T-cell (primary cell): ENCODE measurements around the gene PTPN12. TPM values are rescaled to one million over a fixed set of nuclear protein-coding genes. Genes with fewer than 3 reads are reported as not detected.
"Not testable (repeated sequence)": the region's sequence is repeated elsewhere in the genome, so short reads cannot be mapped to it uniquely, and the experiment has no call there.

Source experiments
- ATAC-seq, 4 experiments: fragments of 200-7000 bp in 3 of 4; fragments of 150-1000 bp in 1 of 4; cut with Tn5 transposase; replicated peaks in 1 of 4; 1 replicate in 3 of 4; 2 replicates in 1 of 4; pipeline ENCODE4 v1.10.0; 2021; ENCODE audit warnings: moderate library complexity in 3 of 4, mild to moderate bottlenecking in 2 of 4, moderate number of reproducible peaks in 1 of 4
- CTCF ChIA-PET, 2 donors: fragments of 300-600 bp; sonication (Branson Sonifier 250); formaldehyde crosslinking; loops; one replicate each; lab custom pipeline; 2022; ENCODE audit warnings: antibody characterized with exemption in 2 of 2; lab: Charles Lee
- POLR2A ChIA-PET, 2 donors: fragments of 300-600 bp; sonication (Branson Sonifier 250); formaldehyde crosslinking; loops; one replicate each; lab custom pipeline; 2022; ENCODE audit warnings: antibody characterized with exemption in 2 of 2; lab: Charles Lee
- DNase-seq, 35 experiments: peaks; one replicate each; pipeline versions ENCODE4 v3.0.0 to v3.0.0-alpha.2; 2013 to 2023
- H3K27ac ChIP-seq: one replicate; pipeline ENCODE4 v1.5.1; 2013; ENCODE audit warnings: low read length
- H3K27me3 ChIP-seq, 2 experiments: replicated peaks in 1 of 2; 1 replicate in 1 of 2; 2 replicates in 1 of 2; pipeline versions ENCODE4 v1.6.1 to v1.7.0; 2013; ENCODE audit warnings: low read length in 1 of 2, mixed read lengths in 1 of 2; ENCODE audit not compliant: control insufficient read depth in 2 of 2, insufficient read depth in 2 of 2; ENCODE audit errors: extremely low read depth in 1 of 2
- H3K36me3 ChIP-seq, 2 donors: 1 replicate in 1 of 2; 2 replicates in 1 of 2; pipeline versions ENCODE4 v1.6.1 to v1.7.0; 2013; ENCODE audit warnings: low read length in 1 of 2; ENCODE audit not compliant: control insufficient read depth in 2 of 2, insufficient read depth in 1 of 2; ENCODE audit errors: extremely low read depth in 1 of 2
- H3K4me1 ChIP-seq, 2 experiments: 1 replicate in 1 of 2; 2 replicates in 1 of 2; pipeline versions ENCODE4 v1.6.1 to v1.7.0; 2013; ENCODE audit warnings: low read length in 2 of 2, mixed read lengths in 1 of 2; ENCODE audit not compliant: insufficient read depth in 2 of 2, control insufficient read depth in 1 of 2; ENCODE audit errors: extremely low read depth in 1 of 2
- H3K4me3 ChIP-seq, 2 donors: 1 replicate in 1 of 2; 2 replicates in 1 of 2; pipeline versions ENCODE4 v1.5.1 to v1.7.0; 2013; ENCODE audit warnings: mild to moderate bottlenecking in 2 of 2, low read length in 1 of 2, moderate library complexity in 1 of 2; ENCODE audit not compliant: control insufficient read depth in 1 of 2; ENCODE audit errors: extremely low read depth in 1 of 2
- H3K9me3 ChIP-seq: 2 replicates; pipeline ENCODE4 v1.7.0; 2013
- H3K27ac Mint-ChIP-seq, 2 donors: one replicate each; pipeline ENCODE4 v1.8.0; 2020 to 2021; ENCODE audit warnings: mild to moderate bottlenecking in 2 of 2, mixed read lengths in 2 of 2
- H3K27me3 Mint-ChIP-seq, 2 donors: one replicate each; pipeline ENCODE4 v1.8.0; 2021 to 2022; ENCODE audit warnings: mixed read lengths in 2 of 2
- H3K36me3 Mint-ChIP-seq: one replicate; pipeline ENCODE4 v1.8.0; 2021; ENCODE audit warnings: mixed read lengths
- H3K4me1 Mint-ChIP-seq, 3 donors: one replicate each; pipeline ENCODE4 v1.8.0; 2020 to 2022; ENCODE audit warnings: mixed read lengths in 3 of 3, mild to moderate bottlenecking in 1 of 3
- H3K4me3 Mint-ChIP-seq, 3 donors: one replicate each; pipeline ENCODE4 v1.8.0; 2020 to 2022; ENCODE audit warnings: mild to moderate bottlenecking in 3 of 3, mixed read lengths in 3 of 3, moderate library complexity in 3 of 3
- H3K9me3 Mint-ChIP-seq, 3 donors: one replicate each; pipeline ENCODE4 v1.8.0; 2020 to 2022; ENCODE audit warnings: mixed read lengths in 3 of 3
- WGBS: methylation state at CpG from one replicate; pipeline ENCODE4 v1.1.5; 2013; ENCODE audit warnings: missing lambda C conversion rate; ENCODE audit not compliant: insufficient coverage; 5-methylcytosine and 5-hydroxymethylcytosine counted together
- total RNA-seq, 35 experiments: library from RNA in 6 of 35; stranded (reverse) in 6 of 35; fragments of 120-200 nt in 1 of 35; gene quantifications; one replicate each; pipeline versions ENCODE4 v1.2.1 to v1.2.4 and lab custom pipeline; 2013 to 2026

Gene PTPN12
- total RNA-seq, 5 donors from 2014 or later (not counting 1 experiment from before 2014, with no cell fraction given): 20.0 to 25.0 (median 21.4) TPM

- ChIA-PET POLR2A (interaction anchor here in 1 of 2 donors (0.6 kb wide), 1 partner anchor 79 kb away, joined by 3 read pairs; no protein-coding TSS in a partner anchor), CTCF (no interaction called here)
- H3K36me3 Mint-ChIP-seq: peaks cover 2% of the 10 kb centered on the region
- Histone ChIP-seq H3K4me1 (no peaks in the 10 kb centered on the region), H3K9me3 (no peaks in the 10 kb centered on the region), H3K36me3 (no peaks in the 10 kb centered on the region), H3K27me3 (no peaks in the 10 kb centered on the region), H3K4me3 (no peak overlapping the region), H3K27ac (no peak overlapping the region)
- ATAC-seq (no peak), DNase-seq (no peak)
- no CpG with 5 or more reads among the region's 2 CpGs for WGBS
- H3K27ac Mint-ChIP-seq: no peak overlapping the region
- H3K4me3 Mint-ChIP-seq: no peak overlapping the region
- H3K9me3 Mint-ChIP-seq: no peaks in the 10 kb centered on the region
- H3K27me3 Mint-ChIP-seq: peaks cover 0 to 6% of the 10 kb centered on the region in 2 donors
- H3K4me1 Mint-ChIP-seq: no peaks in the 10 kb centered on the region
Observed at GRCh38 chr7:77525231-77525630, 11.9 kb upstream of the PTPN12 start.

GRCh38 chr7:77528368-77528767 is 8.7 kb upstream of the PTPN12 start:
- ATAC-seq: no peak
- ChIA-PET POLR2A (interaction anchor here in 1 of 2 donors (0.5 to 0.6 kb wide), 2 partner anchors 13 to 155 kb away, joined by 3 read pairs; no protein-coding TSS in a partner anchor), CTCF (interaction anchor here (0.7 to 1.5 kb wide), 3 partner anchors 15 to 121 kb away, joined by 3 to 5 read pairs (median 3); no protein-coding TSS in a partner anchor)
- Mint-ChIP-seq H3K9me3 (no peaks in the 10 kb centered on the region), H3K4me3 (no peak overlapping the region), H3K36me3 (no peaks in the 10 kb centered on the region), H3K27me3 (peaks cover 0 to 2% of the 10 kb centered on the region in 2 donors), H3K27ac (no peak overlapping the region), H3K4me1 (peaks cover 4 to 8% (median 4%) of the 10 kb centered on the region in 3 donors)
- no peaks in the 10 kb centered on the region for H3K9me3 ChIP-seq
- no peaks in the 10 kb centered on the region for H3K36me3 ChIP-seq
- no peak overlapping the region for H3K4me3 ChIP-seq
- H3K27ac ChIP-seq: no peak overlapping the region
- H3K27me3 ChIP-seq: no peaks in the 10 kb centered on the region
- no peaks in the 10 kb centered on the region for H3K4me1 ChIP-seq
- DNase-seq: no peak

- DNase-seq: no peak
- Mint-ChIP-seq H3K9me3 (no peaks in the 10 kb centered on the region), H3K4me1 (peaks cover 4 to 8% (median 4%) of the 10 kb centered on the region in 3 donors), H3K27me3 (peaks cover 0 to 2% of the 10 kb centered on the region in 2 donors), H3K27ac (no peak overlapping the region), H3K36me3 (no peaks in the 10 kb centered on the region), H3K4me3 (no peak overlapping the region)
- no peak for ATAC-seq
- no peak overlapping the region for H3K27ac ChIP-seq
- ChIA-PET CTCF (interaction anchor here in 1 of 2 donors (1.5 kb wide), 1 partner anchor 14 kb away, joined by 5 read pairs; no protein-coding TSS in a partner anchor), POLR2A (interaction anchor here in 1 of 2 donors (0.6 kb wide), 2 partner anchors 11 to 744 kb away, joined by 3 to 9 read pairs; no protein-coding TSS in a partner anchor)
- no peaks in the 10 kb centered on the region for H3K36me3 ChIP-seq
- H3K4me3 ChIP-seq: no peak overlapping the region
- H3K4me1 ChIP-seq: no peaks in the 10 kb centered on the region
- no peaks in the 10 kb centered on the region for H3K9me3 ChIP-seq
- H3K27me3 ChIP-seq: no peaks in the 10 kb centered on the region
- 86% methylated on average over 1 of the region's 4 CpGs for WGBS
Observed at GRCh38 chr7:77529279-77529678, 7.8 kb upstream of the PTPN12 start.

GRCh38 chr7:77531038-77531437 is 6.1 kb upstream of the PTPN12 start:
- H3K9me3 Mint-ChIP-seq: no peaks in the 10 kb centered on the region
- H3K27ac Mint-ChIP-seq: no peak overlapping the region
- Histone ChIP-seq H3K9me3 (no peaks in the 10 kb centered on the region), H3K4me3 (no peak overlapping the region), H3K4me1 (peaks cover 0 to 3% of the 10 kb centered on the region in 2 experiments), H3K36me3 (no peaks in the 10 kb centered on the region), H3K27ac (no peak overlapping the region), H3K27me3 (no peaks in the 10 kb centered on the region)
- no peak for ATAC-seq
- POLR2A ChIA-PET: no interaction called here
- CTCF ChIA-PET: no interaction called here
- no peak for DNase-seq
- peaks cover 0 to under 1% of the 10 kb centered on the region in 2 donors for H3K27me3 Mint-ChIP-seq
- no peak overlapping the region for H3K4me3 Mint-ChIP-seq
- 17% methylated on average over 2 of the region's 2 CpGs for WGBS
- H3K4me1 Mint-ChIP-seq: peaks cover 4 to 8% (median 6%) of the 10 kb centered on the region in 3 donors
- no peaks in the 10 kb centered on the region for H3K36me3 Mint-ChIP-seq

- H3K4me3 ChIP-seq: no peak overlapping the region
- H3K27me3 ChIP-seq: no peaks in the 10 kb centered on the region
Observed at GRCh38 chr7:77532247-77532646, 4.8 kb upstream of the PTPN12 start.

GRCh38 chr7:77532732-77533131 is 4.4 kb upstream of the PTPN12 start:
- H3K36me3 Mint-ChIP-seq, CTCF ChIA-PET, H3K27ac Mint-ChIP-seq, H3K4me3 ChIP-seq, H3K27me3 ChIP-seq, H3K27me3 Mint-ChIP-seq, DNase-seq, H3K4me1 Mint-ChIP-seq, H3K9me3 ChIP-seq, H3K4me3 Mint-ChIP-seq, H3K27ac ChIP-seq, H3K4me1 ChIP-seq, H3K9me3 Mint-ChIP-seq, ATAC-seq, H3K36me3 ChIP-seq: not testable (repeated sequence)
- WGBS: no CpG with 5 or more reads among the region's 3 CpGs
- POLR2A ChIA-PET: interaction anchor here in 1 of 2 donors (0.6 kb wide), 1 partner anchor 55 kb away, joined by 3 read pairs; no protein-coding TSS in a partner anchor

More at GRCh38 chr7:77532247-77532646, 4.8 kb upstream of the PTPN12 start:
- Mint-ChIP-seq H3K36me3 (no peaks in the 10 kb centered on the region), H3K27me3 (no peaks in the 10 kb centered on the region), H3K9me3 (no peaks in the 10 kb centered on the region), H3K4me1 (peaks cover 6 to 8% (median 6%) of the 10 kb centered on the region in 3 donors), H3K4me3 (no peak overlapping the region), H3K27ac (no peak overlapping the region)
- H3K36me3 ChIP-seq: no peaks in the 10 kb centered on the region
- ATAC-seq (no peak), DNase-seq (no peak)
- ChIA-PET POLR2A (interaction anchor here in 1 of 2 donors (0.6 kb wide), 1 partner anchor 55 kb away, joined by 3 read pairs; no protein-coding TSS in a partner anchor), CTCF (no interaction called here)
- WGBS: 79% methylated on average over 2 of the region's 5 CpGs
- H3K4me1 ChIP-seq: peaks cover 0 to 7% of the 10 kb centered on the region in 2 experiments
- no peaks in the 10 kb centered on the region for H3K9me3 ChIP-seq
- H3K27ac ChIP-seq: no peak overlapping the region
